Ishikawa (cell line): Measurements from ENCODE around the gene ICA1.

Source experiments
- CEBPB ChIP-seq: IDR thresholded peaks from 2 replicates; pipeline ENCODE4 v1.6.1; 2012
- CREB1 ChIP-seq: IDR thresholded peaks from 2 replicates; pipeline ENCODE4 v1.6.1; 2012; ENCODE audit warnings: low read depth
- EGR1 ChIP-seq: IDR thresholded peaks from 2 replicates; pipeline ENCODE4 v1.6.1; 2012
- EP300 ChIP-seq: IDR thresholded peaks from 2 replicates; pipeline ENCODE4 v1.6.1; 2012; ENCODE audit warnings: borderline replicate concordance
- FOXM1 ChIP-seq: IDR thresholded peaks from 2 replicates; pipeline ENCODE4 v1.6.1; 2012; ENCODE audit warnings: low read depth, borderline replicate concordance
- MAX ChIP-seq: IDR thresholded peaks from 2 replicates; pipeline ENCODE4 v1.6.1; 2012
- NFIC ChIP-seq: IDR thresholded peaks from 2 replicates; pipeline ENCODE4 v1.6.1; 2012
- RAD21 ChIP-seq: IDR thresholded peaks from 2 replicates; pipeline ENCODE4 v1.6.1; 2012; ENCODE audit warnings: low read depth
- REST ChIP-seq: IDR thresholded peaks from 2 replicates; pipeline ENCODE4 v1.6.1; 2012; ENCODE audit warnings: low read depth, mild to moderate bottlenecking
- TAF1 ChIP-seq: IDR thresholded peaks from 2 replicates; pipeline ENCODE4 v1.6.1; 2012; ENCODE audit warnings: low read depth, mild to moderate bottlenecking
- TCF12 ChIP-seq: IDR thresholded peaks from 2 replicates; pipeline ENCODE4 v1.6.1; 2012; ENCODE audit warnings: low read depth
- TEAD4 ChIP-seq: IDR thresholded peaks from 2 replicates; pipeline ENCODE4 v1.6.1; 2012
- USF1 ChIP-seq: IDR thresholded peaks from 2 replicates; pipeline ENCODE4 v1.6.1; 2012
- YY1 ChIP-seq: IDR thresholded peaks from 2 replicates; pipeline ENCODE4 v1.6.1; 2012; ENCODE audit warnings: low read depth
- ZBTB7A ChIP-seq: IDR thresholded peaks from 2 replicates; pipeline ENCODE4 v1.6.1; 2012; ENCODE audit warnings: low read depth

ICA1 gene

GRCh38 chr7:8078418-8078817 lies 183.5 kb downstream of the ICA1 start:
- TF ChIP-seq FOXM1, result no peak
- TF ChIP-seq TCF12, result no peak
- no peak for TF ChIP-seq ZBTB7A

- TF ChIP-seq FOXM1 (no peak), USF1 (no peak), TEAD4 (no peak), CEBPB (no peak), RAD21 (no peak), EP300 (no peak), ZBTB7A (no peak), NFIC (no peak), TCF12 (no peak), REST (no peak), CREB1 (no peak)
These were observed 191.4 kb downstream of the ICA1 start for GRCh38 chr7:8070451-8071180.

- TF ChIP-seq MAX (no peak), YY1 (no peak), REST (no peak), EP300 (no peak), CREB1 (no peak)
These were observed 192.9 kb downstream of the ICA1 start for GRCh38 chr7:8068892-8069686.

- no peak for TF ChIP-seq CREB1
- TF ChIP-seq TAF1, result no peak
- TF ChIP-seq REST, result no peak
- no peak for TF ChIP-seq TEAD4
- TF ChIP-seq EGR1, result no peak
These were observed 196.6 kb downstream of the ICA1 start for GRCh38 chr7:8065356-8065813.

GRCh38 chr7:8064828-8065227 lies 197.1 kb downstream of the ICA1 start:
- TF ChIP-seq EP300 (no peak), NFIC (no peak), FOXM1 (no peak), YY1 (no peak), TAF1 (no peak), MAX (no peak), REST (no peak), CREB1 (no peak), TCF12 (no peak), USF1 (no peak), EGR1 (no peak), TEAD4 (no peak), RAD21 (no peak), CEBPB (no peak), ZBTB7A (no peak)
